Hepatocyte (in vitro differentiated cells): Measurements from ENCODE around the gene DELE1. TPM values are rescaled to one million over a fixed set of nuclear protein-coding genes. Genes with fewer than 3 reads are reported as not detected.

Experiments used
- DNase-seq: peaks from one replicate; pipeline ENCODE4 v3.0.0-alpha.2; 2016; ENCODE audit warnings: low spot score
- H2AFZ ChIP-seq: fragments of 200-600 bp; sonication (generic); 2 replicates; pipeline ENCODE4 v1.6.0; 2016; ENCODE audit warnings: antibody characterized with exemption, mild to moderate bottlenecking
- H3K27ac ChIP-seq: fragments of 200-600 bp; sonication (generic); 2 replicates; pipeline ENCODE4 v1.5.1; 2016; ENCODE audit warnings: mild to moderate bottlenecking
- H3K27me3 ChIP-seq: fragments of 200-600 bp; sonication (generic); 2 replicates; pipeline ENCODE4 v1.6.1; 2016
- H3K36me3 ChIP-seq: fragments of 200-600 bp; sonication (generic); replicated peaks from 2 replicates; pipeline ENCODE4 v1.5.1; 2016; ENCODE audit warnings: low read depth; ENCODE audit not compliant: insufficient read depth
- H3K4me1 ChIP-seq: fragments of 200-600 bp; sonication (generic); 2 replicates; pipeline ENCODE4 v1.5.1; 2016; ENCODE audit warnings: mild to moderate bottlenecking, moderate library complexity; ENCODE audit not compliant: insufficient read depth
- H3K4me2 ChIP-seq: fragments of 200-600 bp; sonication (generic); 2 replicates; pipeline ENCODE4 v1.6.0; 2016
- H3K4me3 ChIP-seq: fragments of 200-600 bp; sonication (generic); 2 replicates; pipeline ENCODE4 v1.5.1; 2016; ENCODE audit warnings: mild to moderate bottlenecking
- H3K79me2 ChIP-seq: fragments of 200-600 bp; sonication (generic); 2 replicates; pipeline ENCODE4 v1.6.0; 2017; ENCODE audit warnings: mild to moderate bottlenecking
- H3K9me2 ChIP-seq: fragments of 200-600 bp; sonication (generic); replicated peaks from 2 replicates; pipeline ENCODE4 v1.6.0; 2017; ENCODE audit warnings: mild to moderate bottlenecking; ENCODE audit not compliant: insufficient read depth
- H3K9me3 ChIP-seq: fragments of 200-600 bp; sonication (generic); 2 replicates; pipeline ENCODE4 v1.5.1; 2016; ENCODE audit warnings: low read depth, mild to moderate bottlenecking
- H4K20me1 ChIP-seq: fragments of 200-600 bp; sonication (generic); 2 replicates; pipeline ENCODE4 v1.6.0; 2016; ENCODE audit warnings: mild to moderate bottlenecking; ENCODE audit not compliant: insufficient read depth, poor library complexity, severe bottlenecking
- EZH2 ChIP-seq: fragments of 200-600 bp; sonication (generic); IDR thresholded peaks from 2 replicates; pipeline ENCODE4 v1.6.1; 2016; ENCODE audit warnings: antibody characterized with exemption, mild to moderate bottlenecking, borderline replicate concordance
- EZH2phosphoT487 ChIP-seq: fragments of 200-600 bp; sonication (generic); IDR thresholded peaks from one replicate; pipeline ENCODE4 v1.6.1; 2018; ENCODE audit warnings: antibody characterized with exemption, mild to moderate bottlenecking, low read depth, moderate library complexity; ENCODE audit not compliant: unreplicated experiment, severe bottlenecking
- WGBS: methylation state at CpG from one replicate; pipeline ENCODE4 v1.1.6; 2016; ENCODE audit warnings: low lambda C conversion rate; ENCODE audit errors: missing lambda C conversion rate; 5-methylcytosine and 5-hydroxymethylcytosine counted together
- polyA plus RNA-seq: library from polyadenylated mRNA; unstranded; fragments of >200 nt; fragmentation: Nextera tagmentation; extraction: Ambion mirVana; gene quantifications from 2 replicates; pipeline ENCODE4 v1.2.1, GENCODE V29; 2016
- total RNA-seq: library from RNA; depleted of rRNA; stranded (reverse); fragments of >200 nt; gene quantifications from 2 replicates; pipeline ENCODE4 v1.2.3, GENCODE V29; 2014
- TF ChIP-seq, protein P1 (sequence below): fragments of 200-600 bp; sonication (generic); IDR thresholded peaks from 2 replicates; pipeline ENCODE4 v1.5.1; 2016; ENCODE audit warnings: antibody characterized with exemption, mild to moderate bottlenecking; ENCODE audit not compliant: poor library complexity

The DELE1 gene
- total and polyA plus RNA-seq, 2 experiments from 2014 or later: 32.6 to 62.0 TPM

DNA sequence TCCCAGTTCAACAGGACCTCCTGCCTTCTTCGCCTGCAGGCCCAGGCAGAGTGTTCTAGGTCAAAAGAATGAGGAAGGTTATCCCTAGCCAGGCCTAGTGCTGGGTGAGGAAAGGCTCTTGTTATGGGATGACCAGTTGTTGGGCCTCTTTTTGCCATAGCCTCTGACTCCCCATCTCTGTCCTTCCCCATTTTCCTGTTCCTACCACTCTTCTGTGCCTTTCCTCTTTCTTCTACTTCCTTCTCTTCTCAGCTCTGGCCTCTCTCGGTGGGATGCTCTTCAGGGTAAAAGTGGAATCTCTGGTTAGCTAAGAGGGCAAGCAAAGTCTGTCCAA, 44.3 kb upstream of the DELE1 start:
- no peak for DNase-seq
- Histone ChIP-seq H3K4me2 (no peak overlapping the region), H3K9me2 (no peaks in the 10 kb centered on the region), H3K27me3 (peaks cover 70% of the 10 kb centered on the region), H3K79me2 (no peaks in the 10 kb centered on the region), H3K36me3 (no peaks in the 10 kb centered on the region), H3K9me3 (no peaks in the 10 kb centered on the region), H3K4me3 (no peak overlapping the region), H3K27ac (no peak overlapping the region), H2AFZ (no peak overlapping the region), H4K20me1 (no peaks in the 10 kb centered on the region), H3K4me1 (peaks cover 25% of the 10 kb centered on the region)
- TF ChIP-seq EZH2phosphoT487: no peak
- TF ChIP-seq EZH2: no peak
- TF ChIP-seq, protein P1, sequence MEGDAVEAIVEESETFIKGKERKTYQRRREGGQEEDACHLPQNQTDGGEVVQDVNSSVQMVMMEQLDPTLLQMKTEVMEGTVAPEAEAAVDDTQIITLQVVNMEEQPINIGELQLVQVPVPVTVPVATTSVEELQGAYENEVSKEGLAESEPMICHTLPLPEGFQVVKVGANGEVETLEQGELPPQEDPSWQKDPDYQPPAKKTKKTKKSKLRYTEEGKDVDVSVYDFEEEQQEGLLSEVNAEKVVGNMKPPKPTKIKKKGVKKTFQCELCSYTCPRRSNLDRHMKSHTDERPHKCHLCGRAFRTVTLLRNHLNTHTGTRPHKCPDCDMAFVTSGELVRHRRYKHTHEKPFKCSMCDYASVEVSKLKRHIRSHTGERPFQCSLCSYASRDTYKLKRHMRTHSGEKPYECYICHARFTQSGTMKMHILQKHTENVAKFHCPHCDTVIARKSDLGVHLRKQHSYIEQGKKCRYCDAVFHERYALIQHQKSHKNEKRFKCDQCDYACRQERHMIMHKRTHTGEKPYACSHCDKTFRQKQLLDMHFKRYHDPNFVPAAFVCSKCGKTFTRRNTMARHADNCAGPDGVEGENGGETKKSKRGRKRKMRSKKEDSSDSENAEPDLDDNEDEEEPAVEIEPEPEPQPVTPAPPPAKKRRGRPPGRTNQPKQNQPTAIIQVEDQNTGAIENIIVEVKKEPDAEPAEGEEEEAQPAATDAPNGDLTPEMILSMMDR: no peak
- WGBS: 3% methylated on average over 2 of the region's 2 CpGs

DNA sequence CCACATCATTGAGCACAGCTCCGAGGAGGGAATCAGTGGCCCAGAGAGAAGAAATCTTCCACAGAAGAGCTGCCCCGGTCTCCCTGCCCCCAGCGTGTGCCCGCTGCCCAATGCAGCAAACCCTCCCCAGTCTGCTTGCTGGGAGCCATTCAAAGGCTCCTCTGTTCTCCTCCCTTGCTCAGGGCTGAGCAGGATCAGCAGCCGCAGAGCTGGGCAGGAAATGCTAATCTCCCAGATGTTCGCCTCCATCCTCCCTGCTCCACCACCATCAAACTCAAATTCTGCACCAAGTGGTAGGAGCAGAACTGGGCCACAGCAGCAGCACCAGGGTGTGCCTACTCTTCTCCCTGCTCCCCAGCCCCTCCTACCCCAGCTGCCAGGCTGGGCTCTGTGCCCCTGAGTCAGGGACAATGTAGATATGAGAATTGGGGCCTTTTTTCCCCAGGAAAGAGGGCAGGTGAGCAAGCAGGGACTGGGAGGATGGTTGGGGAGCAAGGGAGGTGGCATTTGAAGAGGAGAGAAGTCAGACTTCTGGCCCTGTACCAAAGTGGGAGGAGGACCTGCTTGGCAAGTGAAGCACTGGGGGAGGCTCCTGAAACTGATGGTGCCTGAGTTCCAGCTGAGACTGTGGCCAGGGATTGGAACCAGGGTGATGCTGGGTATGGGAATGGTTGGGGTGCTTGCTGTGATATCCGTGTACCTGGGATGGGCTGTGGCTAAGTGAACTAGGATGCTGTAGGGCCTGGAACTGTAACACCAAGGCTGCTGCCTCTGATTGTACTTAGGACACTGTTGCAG, 43.5 kb upstream of the DELE1 start:
- 36% methylated on average over 7 of the region's 7 CpGs for WGBS
- Histone ChIP-seq H3K79me2 (no peaks in the 10 kb centered on the region), H3K9me2 (no peaks in the 10 kb centered on the region), H3K27ac (no peak overlapping the region), H3K4me1 (peaks cover 24% of the 10 kb centered on the region), H3K4me3 (no peak overlapping the region), H3K27me3 (peaks cover 78% of the 10 kb centered on the region), H2AFZ (no peak overlapping the region), H3K36me3 (no peaks in the 10 kb centered on the region), H3K4me2 (no peak overlapping the region), H3K9me3 (no peaks in the 10 kb centered on the region), H4K20me1 (no peaks in the 10 kb centered on the region)
- DNase-seq: peak; percentile 4
- TF ChIP-seq, protein P1: no peak
- TF ChIP-seq EZH2: no peak

DNA sequence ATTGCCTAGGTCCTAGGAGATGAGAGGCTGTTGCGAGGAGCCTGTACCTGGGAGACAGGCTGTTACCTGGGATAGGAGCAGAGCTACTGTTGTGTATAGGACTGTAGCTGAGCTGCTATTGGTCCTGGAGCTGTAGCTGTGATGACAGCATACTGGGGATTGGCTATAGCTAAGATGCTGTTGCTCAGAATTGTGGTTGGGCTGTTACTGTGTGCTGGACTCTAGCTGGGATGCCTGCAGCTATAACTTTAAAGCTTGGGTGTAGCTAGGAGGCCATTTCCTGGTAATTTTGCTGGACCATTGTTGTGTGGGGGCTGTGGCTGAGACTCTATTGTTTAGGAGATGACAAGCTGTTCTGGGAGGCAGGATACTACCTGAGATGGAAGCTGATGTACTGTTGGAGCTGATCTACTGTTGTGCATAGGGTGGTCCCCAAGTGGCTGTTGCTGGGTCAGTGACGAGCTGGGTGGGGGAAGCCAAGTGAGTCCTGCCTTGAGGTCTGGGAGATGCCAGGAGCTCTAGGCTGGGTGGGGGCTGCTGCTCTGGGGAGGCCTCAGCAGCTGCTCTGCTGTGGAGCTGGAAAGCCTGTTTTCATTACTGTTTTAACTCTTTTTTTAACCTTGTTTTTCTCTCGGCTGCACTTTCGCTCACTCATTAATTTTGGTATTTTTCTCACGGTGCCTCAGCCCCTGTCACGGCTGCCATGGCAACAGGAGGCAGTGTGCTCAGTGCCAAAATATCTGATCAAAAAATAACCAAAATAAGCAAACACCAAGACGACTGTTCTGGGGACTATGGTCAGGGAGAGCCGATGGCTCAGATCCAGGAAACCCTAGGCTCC, 42.5 kb upstream of the DELE1 start:
- Histone ChIP-seq H2AFZ (no peak overlapping the region), H3K9me3 (no peaks in the 10 kb centered on the region), H3K4me1 (peaks cover 17% of the 10 kb centered on the region), H3K36me3 (no peaks in the 10 kb centered on the region), H3K9me2 (no peaks in the 10 kb centered on the region), H3K79me2 (no peaks in the 10 kb centered on the region), H4K20me1 (no peaks in the 10 kb centered on the region), H3K4me2 (no peak overlapping the region), H3K27ac (no peak overlapping the region), H3K27me3 (peaks cover 80% of the 10 kb centered on the region), H3K4me3 (no peak overlapping the region)
- DNase-seq: peak; percentile 3
- TF ChIP-seq EZH2 (no peak), EZH2phosphoT487 (no peak)
- TF ChIP-seq, protein P1: no peak
- WGBS: 52% methylated on average over 8 of the region's 8 CpGs
